Measurements from ENCODE around the gene SERPINE3.

The SERPINE3 gene

GRCh38 chr13:51341791-51342190, 2.3 kb downstream of the SERPINE3 start:
- no peak overlapping the region for H3K4me3 ChIP-seq (ENCODE audit: low read depth, low read length)
- no peak for TF ChIP-seq CTCF (IDR thresholded peaks at IDR 0.05; ENCODE audit: control insufficient read depth, extremely low read depth, insufficient read depth)
- no peak for DNase-seq (ENCODE audit: low read depth)

GRCh38 chr13:51342706-51343105, 3.2 kb downstream of the SERPINE3 start:
- H3K4me3 ChIP-seq (ENCODE audit: low read depth, low read length): no peak overlapping the region
- DNase-seq (ENCODE audit: low read depth): no peak

GRCh38 chr13:51343475-51343874, 4.0 kb downstream of the SERPINE3 start:
- no peak for DNase-seq (ENCODE audit: low read depth)
- no peak for TF ChIP-seq CTCF (IDR thresholded peaks at IDR 0.05; ENCODE audit: control insufficient read depth, extremely low read depth, insufficient read depth)
- no peak overlapping the region for H3K4me3 ChIP-seq (ENCODE audit: low read depth, low read length)

More at GRCh38 chr13:51342706-51343105, 3.2 kb downstream of the SERPINE3 start:
- TF ChIP-seq CTCF (IDR thresholded peaks at IDR 0.05; ENCODE audit: control insufficient read depth, extremely low read depth, insufficient read depth): no peak

GRCh38 chr13:51346397-51346796, 6.9 kb downstream of the SERPINE3 start:
- no peak for DNase-seq (ENCODE audit: low read depth)
- H3K4me3 ChIP-seq (ENCODE audit: low read depth, low read length): no peak overlapping the region
- no peak for TF ChIP-seq CTCF (IDR thresholded peaks at IDR 0.05; ENCODE audit: control insufficient read depth, extremely low read depth, insufficient read depth)

GRCh38 chr13:51347099-51347498, 7.6 kb downstream of the SERPINE3 start:
- no peak for TF ChIP-seq CTCF (IDR thresholded peaks at IDR 0.05; ENCODE audit: control insufficient read depth, extremely low read depth, insufficient read depth)
- no peak overlapping the region for H3K4me3 ChIP-seq (ENCODE audit: low read depth, low read length)
- DNase-seq (ENCODE audit: low read depth): no peak

GRCh38 chr13:51348069-51348967, 8.8 kb downstream of the SERPINE3 start:
- TF ChIP-seq CTCF (IDR thresholded peaks at IDR 0.05; ENCODE audit: control insufficient read depth, extremely low read depth, insufficient read depth): no peak
- no peak overlapping the region for H3K4me3 ChIP-seq (ENCODE audit: low read depth, low read length)
- no peak for DNase-seq (ENCODE audit: low read depth)
